SK-N-SH (cell line): ENCODE measurements around the gene PANX2. TPM values are rescaled to one million over a fixed set of nuclear protein-coding genes. Genes with fewer than 3 reads are reported as not detected.

Source experiments
- CTCF ChIA-PET: fragments of 300-600, 350-600 bp; formaldehyde crosslinking; extraction: SDS; loops from one replicate; lab custom pipeline; 2021; lab: Yijun Ruan, JAX
- POLR2A ChIA-PET: fragments of 350-600 bp; sonication (Branson Sonifier 250); formaldehyde crosslinking; extraction: SDS; loops from one replicate; lab custom pipeline; 2020; ENCODE audit warnings: antibody characterized with exemption, inconsistent platforms; lab: Yijun Ruan, JAX
- DNase-seq: peaks from one replicate; pipeline ENCODE4 v3.0.0; 2012
- H2AFZ ChIP-seq: fragments of 200-600 bp; sonication (generic); 2 replicates; pipeline ENCODE4 v1.8.1; 2016; ENCODE audit warnings: antibody characterized with exemption, mild to moderate bottlenecking, low read depth
- H3F3A ChIP-seq: fragments of 200-600 bp; sonication (generic); replicated peaks from 2 replicates; pipeline ENCODE3; 2016; ENCODE audit warnings: antibody characterized with exemption, mild to moderate bottlenecking; ENCODE audit not compliant: insufficient read depth
- H3K27ac ChIP-seq, 2 experiments: fragments of 200-500 bp in 1 of 2; fragments of 200-600 bp in 1 of 2; sonication (Bioruptor generic) in 1 of 2; sonication (generic), shearing (Covaris generic) in 1 of 2; 2 replicates each; pipeline versions ENCODE4 v1.5.1 to v1.6.1; 2014 to 2016; ENCODE audit warnings: low read depth in 2 of 2, inconsistent platforms in 1 of 2, low read length in 1 of 2, mild to moderate bottlenecking in 1 of 2, mixed read lengths in 1 of 2
- H3K27me3 ChIP-seq: fragments of 200-600 bp; sonication (generic), shearing (Covaris generic); 2 replicates; pipeline ENCODE4 v1.6.1; 2016; ENCODE audit warnings: mixed run types; ENCODE audit not compliant: insufficient read depth
- H3K36me3 ChIP-seq, 2 experiments: fragments of 200-500 bp in 1 of 2; fragments of 200-600 bp in 1 of 2; sonication (Bioruptor generic) in 1 of 2; sonication (generic) in 1 of 2; replicated peaks in 1 of 2; 2 replicates each; pipeline versions ENCODE3 to v1.5.1; 2014 to 2016; ENCODE audit warnings: low read length in 1 of 2, mild to moderate bottlenecking in 1 of 2; ENCODE audit not compliant: insufficient read depth in 2 of 2, control insufficient read depth in 1 of 2
- H3K4me1 ChIP-seq, 2 experiments: fragments of 200-500 bp in 1 of 2; fragments of 200-600 bp in 1 of 2; sonication (Bioruptor generic) in 1 of 2; sonication (generic), shearing (Covaris generic) in 1 of 2; 2 replicates each; pipeline versions ENCODE4 v1.5.1 to v1.6.1; 2014 to 2016; ENCODE audit warnings: low read depth in 1 of 2, low read length in 1 of 2, mixed run types in 1 of 2; ENCODE audit not compliant: insufficient read depth in 2 of 2, control insufficient read depth in 1 of 2
- H3K4me2 ChIP-seq: fragments of 200-600 bp; sonication (generic), shearing (Covaris generic); 2 replicates; pipeline ENCODE4 v1.6.1; 2017; ENCODE audit warnings: mixed run types
- H3K4me3 ChIP-seq, 2 experiments: fragments of 200-500 bp in 1 of 2; fragments of 200-600 bp in 1 of 2; sonication (Bioruptor generic) in 1 of 2; sonication (generic), shearing (Covaris generic) in 1 of 2; 2 replicates each; pipeline versions ENCODE4 v1.5.1 to v1.8.1; 2014 to 2016; ENCODE audit warnings: low read depth in 2 of 2, inconsistent platforms in 1 of 2, low read length in 1 of 2, mild to moderate bottlenecking in 1 of 2, mixed read lengths in 1 of 2, moderate library complexity in 1 of 2
- H3K79me2 ChIP-seq: fragments of 200-600 bp; sonication (generic); 2 replicates; pipeline ENCODE4 v1.8.1; 2017; ENCODE audit warnings: mild to moderate bottlenecking; ENCODE audit not compliant: insufficient read depth
- H3K9ac ChIP-seq: fragments of 200-600 bp; sonication (generic); 2 replicates; pipeline ENCODE4 v1.6.1; 2017; ENCODE audit warnings: mixed run types
- H3K9me2 ChIP-seq: fragments of 200-600 bp; sonication (generic); 2 replicates; pipeline ENCODE4 v1.6.1; 2017; ENCODE audit warnings: mixed run types
- H3K9me3 ChIP-seq: fragments of 200-600 bp; sonication (generic); 2 replicates; pipeline ENCODE4 v1.6.1; 2017; ENCODE audit warnings: mixed run types, mild to moderate bottlenecking, moderate library complexity
- H4K20me1 ChIP-seq: fragments of 200-600 bp; sonication (generic); 2 replicates; pipeline ENCODE4 v1.6.1; 2017; ENCODE audit warnings: mild to moderate bottlenecking, mixed run types; ENCODE audit not compliant: insufficient read depth
- CHD2 ChIP-seq: fragments of 150-350 bp; IDR thresholded peaks from 2 replicates; pipeline ENCODE4 v1.6.1; 2018; ENCODE audit warnings: low read length; ENCODE audit not compliant: partially characterized antibody
- EZH2phosphoT487 ChIP-seq: fragments of 200-600 bp; sonication (generic); IDR thresholded peaks from 2 replicates; pipeline ENCODE4 v1.6.1; 2017; ENCODE audit warnings: low read depth, mixed run types, mild to moderate bottlenecking, antibody characterized with exemption, moderate library complexity, borderline replicate concordance
- FOXJ3 ChIP-seq: sonication (generic); formaldehyde crosslinking; IDR thresholded peaks from 2 replicates; pipeline ENCODE4 v1.5.1; 2020; ENCODE audit warnings: mild to moderate bottlenecking, missing genetic modification reagents
- GATA2 ChIP-seq: sonication (generic); formaldehyde crosslinking; IDR thresholded peaks from 2 replicates; pipeline ENCODE4 v1.5.0; 2020; ENCODE audit warnings: mild to moderate bottlenecking, missing genetic modification reagents
- IRF3 ChIP-seq: fragments of 150-350 bp; IDR thresholded peaks from 2 replicates; pipeline ENCODE4 v1.6.1; 2016; ENCODE audit warnings: mild to moderate bottlenecking, low read depth, low read length
- JUND ChIP-seq: IDR thresholded peaks from 2 replicates; pipeline ENCODE4 v1.4.0; 2012
- MAX ChIP-seq: IDR thresholded peaks from 2 replicates; pipeline ENCODE4 v1.4.0; 2012; ENCODE audit warnings: low read depth
- MEF2A ChIP-seq: IDR thresholded peaks from 2 replicates; pipeline ENCODE4 v1.4.0; 2012; ENCODE audit warnings: low read depth, borderline replicate concordance
- MXI1 ChIP-seq: IDR thresholded peaks from 2 replicates; pipeline ENCODE4 v1.6.1; 2012; ENCODE audit warnings: mild to moderate bottlenecking, low read depth, low read length, improper control_type of control experiment
- NFIC ChIP-seq: IDR thresholded peaks from 2 replicates; pipeline ENCODE4 v1.4.0; 2012; ENCODE audit warnings: borderline replicate concordance
- NRF1 ChIP-seq: IDR thresholded peaks from 2 replicates; pipeline ENCODE4 v1.6.1; 2012; ENCODE audit warnings: low read depth, mild to moderate bottlenecking, low read length
- POLR2AphosphoS5 ChIP-seq: IDR thresholded peaks from 2 replicates; pipeline ENCODE4 v1.6.1; 2012; ENCODE audit warnings: low read depth, low read length
- RAD21 ChIP-seq: IDR thresholded peaks from 2 replicates; pipeline ENCODE4 v1.6.1; 2012; ENCODE audit warnings: mild to moderate bottlenecking, low read length
- RXRA ChIP-seq: IDR thresholded peaks from 2 replicates; pipeline ENCODE4 v1.4.0; 2012; ENCODE audit warnings: low read depth, mild to moderate bottlenecking, borderline replicate concordance
- TAF1 ChIP-seq: IDR thresholded peaks from 2 replicates; pipeline ENCODE4 v1.6.1; 2012; ENCODE audit warnings: low read depth, mild to moderate bottlenecking, low read length, moderate library complexity, borderline replicate concordance
- TEAD4 ChIP-seq: IDR thresholded peaks from 2 replicates; pipeline ENCODE4 v1.4.0; 2012; ENCODE audit warnings: mild to moderate bottlenecking, borderline replicate concordance; ENCODE audit not compliant: insufficient read depth
- YY1 ChIP-seq: IDR thresholded peaks from 2 replicates; pipeline ENCODE4 v1.4.0; 2012; ENCODE audit warnings: low read depth, mild to moderate bottlenecking
- WGBS: methylation state at CpG from one replicate; pipeline ENCODE4 v1.1.6; 2017; ENCODE audit warnings: low lambda C conversion rate; 5-methylcytosine and 5-hydroxymethylcytosine counted together
- polyA plus RNA-seq, 3 experiments: library from polyadenylated mRNA; depleted of rRNA; stranded (reverse); fragments of >200 nt; gene quantifications; 2 replicates each; pipeline ENCODE4 v1.2.3, GENCODE V29; 2012
- TF ChIP-seq, protein P1 (sequence below): IDR thresholded peaks from 2 replicates; pipeline ENCODE4 v1.4.0; 2012; ENCODE audit warnings: low read depth, borderline replicate concordance
- TF ChIP-seq, protein P2 (sequence below): fragments of 150-350 bp; IDR thresholded peaks from 2 replicates; pipeline ENCODE4 v1.6.1; 2017; ENCODE audit warnings: antibody characterized with exemption, low read length, low read depth, borderline replicate concordance
- TF ChIP-seq, protein P3 (sequence below): IDR thresholded peaks from 2 replicates; pipeline ENCODE4; 2012

The PANX2 gene
- polyA plus RNA-seq, 1 of the 3 experiments (the other 2 are of a cell fraction): 2.4 TPM

DNA sequence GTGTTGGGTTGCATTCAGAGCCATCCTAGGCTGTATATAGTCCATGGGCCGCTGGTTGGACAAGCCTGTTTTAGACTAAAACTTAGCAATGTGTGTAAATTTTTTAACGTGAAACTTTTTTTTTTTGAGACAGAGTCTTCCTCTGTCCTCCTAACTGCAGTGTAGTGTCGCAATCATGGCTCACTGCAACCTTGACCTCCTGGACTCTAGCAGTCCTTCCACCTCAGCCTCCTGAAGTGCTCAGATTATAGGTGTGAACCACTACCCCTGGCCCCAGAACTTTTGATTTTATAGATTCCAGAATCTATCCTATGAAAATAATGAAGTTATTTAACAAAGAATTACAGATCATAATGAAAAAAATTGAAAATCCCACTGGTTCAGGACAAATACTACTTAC lies 29.9 kb upstream of the PANX2 start:
- CTCF ChIA-PET: interaction anchor here (0.6 kb wide), 1 partner anchor 160 kb away, joined by 3 read pairs; no protein-coding TSS in a partner anchor
- 68% methylated on average over 3 of the region's 3 CpGs for WGBS
- no peaks in the 10 kb centered on the region for H3K9me3 ChIP-seq

More for the DNA sequence above, 29.9 kb upstream of the PANX2 start:
- Histone ChIP-seq H3K27ac (no peak overlapping the region), H3K36me3 (peaks cover 3 to 4% of the 10 kb centered on the region in 2 experiments), H3K9ac (no peak overlapping the region), H3K9me2 (no peaks in the 10 kb centered on the region), H3K4me1 (peaks cover 0 to 2% of the 10 kb centered on the region in 2 experiments; a peak in 1 of 4 replicates), H4K20me1 (no peaks in the 10 kb centered on the region), H3K4me3 (no peak overlapping the region), H3K4me2 (no peak overlapping the region), H2AFZ (no peak overlapping the region), H3K79me2 (no peaks in the 10 kb centered on the region), H3F3A (no peaks in the 10 kb centered on the region), H3K27me3 (no peaks in the 10 kb centered on the region)
- POLR2A ChIA-PET: no interaction called here
- TF ChIP-seq TAF1: no peak
- TF ChIP-seq, protein P1, sequence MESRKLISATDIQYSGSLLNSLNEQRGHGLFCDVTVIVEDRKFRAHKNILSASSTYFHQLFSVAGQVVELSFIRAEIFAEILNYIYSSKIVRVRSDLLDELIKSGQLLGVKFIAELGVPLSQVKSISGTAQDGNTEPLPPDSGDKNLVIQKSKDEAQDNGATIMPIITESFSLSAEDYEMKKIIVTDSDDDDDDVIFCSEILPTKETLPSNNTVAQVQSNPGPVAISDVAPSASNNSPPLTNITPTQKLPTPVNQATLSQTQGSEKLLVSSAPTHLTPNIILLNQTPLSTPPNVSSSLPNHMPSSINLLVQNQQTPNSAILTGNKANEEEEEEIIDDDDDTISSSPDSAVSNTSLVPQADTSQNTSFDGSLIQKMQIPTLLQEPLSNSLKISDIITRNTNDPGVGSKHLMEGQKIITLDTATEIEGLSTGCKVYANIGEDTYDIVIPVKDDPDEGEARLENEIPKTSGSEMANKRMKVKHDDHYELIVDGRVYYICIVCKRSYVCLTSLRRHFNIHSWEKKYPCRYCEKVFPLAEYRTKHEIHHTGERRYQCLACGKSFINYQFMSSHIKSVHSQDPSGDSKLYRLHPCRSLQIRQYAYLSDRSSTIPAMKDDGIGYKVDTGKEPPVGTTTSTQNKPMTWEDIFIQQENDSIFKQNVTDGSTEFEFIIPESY: no peak
- TF ChIP-seq, protein P2, sequence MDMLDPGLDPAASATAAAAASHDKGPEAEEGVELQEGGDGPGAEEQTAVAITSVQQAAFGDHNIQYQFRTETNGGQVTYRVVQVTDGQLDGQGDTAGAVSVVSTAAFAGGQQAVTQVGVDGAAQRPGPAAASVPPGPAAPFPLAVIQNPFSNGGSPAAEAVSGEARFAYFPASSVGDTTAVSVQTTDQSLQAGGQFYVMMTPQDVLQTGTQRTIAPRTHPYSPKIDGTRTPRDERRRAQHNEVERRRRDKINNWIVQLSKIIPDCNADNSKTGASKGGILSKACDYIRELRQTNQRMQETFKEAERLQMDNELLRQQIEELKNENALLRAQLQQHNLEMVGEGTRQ: no peak
- TF ChIP-seq POLR2AphosphoS5: no peak
- no peak for TF ChIP-seq NFIC
- TF ChIP-seq IRF3: no peak
- no peak for TF ChIP-seq MEF2A
- TF ChIP-seq CHD2: no peak
- TF ChIP-seq NRF1: no peak
- TF ChIP-seq RAD21: no peak
- no peak for TF ChIP-seq JUND
- TF ChIP-seq YY1: no peak
- no peak for TF ChIP-seq GATA2 (CRISPR knock-in tag)
- TF ChIP-seq MXI1: no peak
- TF ChIP-seq EZH2phosphoT487: no peak
- no peak for TF ChIP-seq RXRA
- TF ChIP-seq, protein P3, sequence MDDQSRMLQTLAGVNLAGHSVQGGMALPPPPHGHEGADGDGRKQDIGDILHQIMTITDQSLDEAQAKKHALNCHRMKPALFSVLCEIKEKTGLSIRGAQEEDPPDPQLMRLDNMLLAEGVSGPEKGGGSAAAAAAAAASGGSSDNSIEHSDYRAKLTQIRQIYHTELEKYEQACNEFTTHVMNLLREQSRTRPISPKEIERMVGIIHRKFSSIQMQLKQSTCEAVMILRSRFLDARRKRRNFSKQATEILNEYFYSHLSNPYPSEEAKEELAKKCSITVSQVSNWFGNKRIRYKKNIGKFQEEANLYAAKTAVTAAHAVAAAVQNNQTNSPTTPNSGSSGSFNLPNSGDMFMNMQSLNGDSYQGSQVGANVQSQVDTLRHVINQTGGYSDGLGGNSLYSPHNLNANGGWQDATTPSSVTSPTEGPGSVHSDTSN: no peak
- TF ChIP-seq MAX: no peak
- no peak for TF ChIP-seq FOXJ3 (CRISPR knock-in tag)
- no peak for TF ChIP-seq TEAD4
- DNase-seq: no peak
